HG03135 (cell line): ENCODE measurements around the gene MFSD12.
"Not testable (repeated sequence)": the region's sequence is repeated elsewhere in the genome, so short reads cannot be mapped to it uniquely, and the experiment has no call there.

ENCODE experiments used
- ATAC-seq: cut with Tn5 transposase; IDR thresholded peaks from one replicate; pipeline ENCODE4 v1.9.1; 2021; ENCODE audit warnings: mild to moderate bottlenecking, moderate library complexity; ENCODE audit not compliant: unreplicated experiment

The MFSD12 gene

GRCh38 chr19:3538965-3539755 is 18.2 kb downstream of the MFSD12 start, which contains the start of gene TEKTIP1:
TSS of gene TEKTIP1 (plus strand) at chr19:3539174. CDS start at chr19:3539178, 4 bp downstream.
- no peak for ATAC-seq

DNA sequence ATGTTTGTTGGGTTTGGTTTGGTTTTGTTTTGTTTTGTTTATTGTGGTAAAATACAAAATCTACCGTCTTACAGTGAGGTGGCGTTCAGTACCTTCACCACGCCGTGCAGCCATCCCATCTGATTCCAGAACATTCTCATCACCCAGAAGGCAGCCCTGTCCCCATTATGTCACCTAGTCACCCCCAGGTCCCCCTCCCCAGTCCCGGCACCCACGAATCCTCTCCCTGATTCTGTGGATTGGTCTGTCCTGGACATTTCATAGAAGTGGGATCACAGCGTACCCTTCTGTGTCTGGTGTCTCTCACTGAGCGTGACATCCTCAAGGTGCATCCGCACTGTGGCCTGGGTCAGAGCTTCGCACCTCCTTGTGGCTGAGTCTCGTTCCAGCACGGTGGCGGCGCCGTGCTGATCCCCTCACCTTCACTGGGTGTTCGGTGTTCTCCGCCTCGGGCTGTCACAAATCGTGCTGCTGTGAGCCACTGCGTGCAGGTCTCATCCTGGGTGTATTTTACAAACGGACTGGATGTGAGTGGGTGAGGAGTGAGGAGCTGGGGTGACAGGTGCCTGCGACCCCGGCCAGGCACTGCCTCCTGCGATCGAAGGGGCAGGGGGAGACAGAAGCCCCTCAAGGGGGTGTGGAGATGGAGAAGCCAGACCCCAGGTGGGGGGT is 19.0 kb downstream of the MFSD12 start:
- no peak for ATAC-seq

DNA sequence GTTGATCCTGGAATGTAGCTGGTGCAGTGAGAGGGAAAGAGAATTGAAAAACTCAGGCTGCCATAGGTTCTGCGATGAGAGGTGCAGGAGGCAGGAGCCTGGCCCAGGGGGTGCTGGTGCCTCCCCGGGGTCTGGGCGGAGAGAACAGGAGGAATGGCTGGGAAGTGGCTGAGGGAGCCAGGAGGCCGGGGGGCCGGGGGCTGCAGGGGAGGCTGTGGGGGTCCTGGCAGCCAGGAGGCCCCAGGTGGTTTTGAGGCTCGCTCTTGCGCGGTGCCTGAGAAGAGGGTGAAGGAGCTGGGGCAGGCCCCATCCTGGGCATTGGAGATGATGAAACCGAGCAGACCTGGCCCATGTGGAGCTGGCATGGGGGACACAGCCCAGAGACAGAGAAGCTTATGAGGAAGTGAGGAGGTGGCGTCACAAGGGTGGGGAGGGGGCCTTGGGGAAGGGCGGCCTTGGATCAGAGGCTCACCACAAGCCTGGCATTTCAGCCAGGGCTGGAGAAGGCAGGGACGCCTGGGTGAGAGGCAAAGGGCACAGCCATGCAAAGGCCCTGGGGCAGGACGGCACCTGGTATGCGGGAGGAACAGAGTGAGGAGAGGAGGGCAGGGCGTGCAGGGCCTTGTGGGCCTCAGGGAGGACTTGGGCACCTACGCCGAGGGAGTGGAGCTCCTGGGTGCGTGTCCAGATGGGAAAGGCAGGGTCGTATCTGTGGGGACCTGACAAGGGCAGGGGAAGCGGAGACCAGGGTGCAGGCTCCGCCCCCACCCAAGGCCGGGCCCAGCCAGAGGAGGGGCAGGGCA is 19.7 kb downstream of the MFSD12 start:
- no peak for ATAC-seq

- ATAC-seq: no peak
Observed at GRCh38 chr19:3537101-3537437, 20.3 kb downstream of the MFSD12 start.

DNA sequence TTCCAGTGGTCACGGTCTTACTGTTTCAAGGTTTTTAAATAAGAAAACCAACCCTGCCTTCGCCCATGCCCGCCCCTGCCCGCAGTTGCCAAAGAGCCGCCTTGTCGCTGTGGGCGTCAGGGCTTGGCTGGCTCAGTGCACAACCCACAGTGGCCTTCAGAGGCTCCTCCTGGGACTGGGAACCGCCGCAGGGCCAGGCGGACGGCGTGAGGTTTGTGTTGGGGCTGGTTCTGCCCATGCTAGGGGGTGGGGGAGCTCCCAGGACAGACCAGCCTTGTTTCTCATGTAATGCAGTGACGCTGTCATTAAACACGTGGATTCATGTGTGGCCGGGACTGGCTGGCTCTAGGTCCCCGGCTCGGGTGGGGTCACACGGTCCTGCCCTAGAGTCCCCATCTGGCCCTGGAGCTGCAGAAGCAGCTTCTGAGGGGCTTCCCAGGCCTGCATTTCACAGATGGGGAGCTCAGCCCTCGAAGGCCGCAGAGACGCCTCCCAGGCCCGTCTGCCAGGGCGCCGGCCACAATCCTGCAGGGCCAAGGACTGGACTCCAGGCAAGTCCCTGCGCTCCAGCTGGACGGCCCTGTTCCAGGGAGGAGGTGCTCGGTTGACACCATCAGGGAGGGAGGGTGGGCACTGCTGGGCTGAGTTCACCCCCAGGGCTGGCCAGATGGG is 20.8 kb downstream of the MFSD12 start:
- ATAC-seq: no peak

GRCh38 chr19:3535981-3536380 is 21.4 kb downstream of the MFSD12 start:
- ATAC-seq: no peak

- ATAC-seq: no peak
Observed at GRCh38 chr19:3535563-3535965, 21.8 kb downstream of the MFSD12 start.

- ATAC-seq: no peak
Observed at GRCh38 chr19:3535235-3535535, 22.2 kb downstream of the MFSD12 start.

DNA sequence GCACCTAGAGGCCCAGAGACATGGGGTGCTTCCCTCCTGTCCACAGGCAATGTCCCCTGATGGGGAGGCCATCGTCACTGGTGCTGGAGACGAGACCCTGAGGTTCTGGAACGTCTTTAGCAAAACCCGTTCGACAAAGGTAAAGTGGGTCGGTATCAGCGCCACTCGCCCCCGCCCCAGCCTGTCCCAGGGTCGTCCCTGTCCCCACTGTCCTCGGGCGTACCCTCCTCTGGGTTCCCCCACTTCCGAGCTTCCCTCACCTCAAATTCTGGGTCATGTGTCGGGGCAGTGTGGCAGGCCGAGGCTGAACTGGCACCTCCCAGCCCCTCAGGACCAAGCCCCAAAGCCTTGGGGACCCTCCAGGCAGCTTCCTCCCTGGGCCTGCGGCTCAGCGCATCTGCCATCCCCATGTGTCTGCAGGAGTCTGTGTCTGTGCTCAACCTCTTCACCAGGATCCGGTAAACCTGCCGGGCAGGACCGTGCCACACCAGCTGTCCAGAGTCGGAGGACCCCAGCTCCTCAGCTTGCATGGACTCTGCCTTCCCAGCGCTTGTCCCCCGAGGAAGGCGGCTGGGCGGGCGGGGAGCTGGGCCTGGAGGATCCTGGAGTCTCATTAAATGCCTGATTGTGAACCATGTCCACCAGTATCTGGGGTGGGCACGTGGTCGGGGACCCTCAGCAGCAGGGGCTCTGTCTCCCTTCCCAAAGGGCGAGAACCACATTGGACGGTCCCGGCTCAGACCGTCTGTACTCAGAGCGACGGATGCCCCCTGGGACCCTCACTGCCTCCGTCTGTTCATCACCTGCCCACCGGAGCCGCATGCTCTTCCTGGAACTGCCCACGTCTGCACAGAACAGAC is 22.8 kb downstream of the MFSD12 start:
- ATAC-seq: no peak

DNA sequence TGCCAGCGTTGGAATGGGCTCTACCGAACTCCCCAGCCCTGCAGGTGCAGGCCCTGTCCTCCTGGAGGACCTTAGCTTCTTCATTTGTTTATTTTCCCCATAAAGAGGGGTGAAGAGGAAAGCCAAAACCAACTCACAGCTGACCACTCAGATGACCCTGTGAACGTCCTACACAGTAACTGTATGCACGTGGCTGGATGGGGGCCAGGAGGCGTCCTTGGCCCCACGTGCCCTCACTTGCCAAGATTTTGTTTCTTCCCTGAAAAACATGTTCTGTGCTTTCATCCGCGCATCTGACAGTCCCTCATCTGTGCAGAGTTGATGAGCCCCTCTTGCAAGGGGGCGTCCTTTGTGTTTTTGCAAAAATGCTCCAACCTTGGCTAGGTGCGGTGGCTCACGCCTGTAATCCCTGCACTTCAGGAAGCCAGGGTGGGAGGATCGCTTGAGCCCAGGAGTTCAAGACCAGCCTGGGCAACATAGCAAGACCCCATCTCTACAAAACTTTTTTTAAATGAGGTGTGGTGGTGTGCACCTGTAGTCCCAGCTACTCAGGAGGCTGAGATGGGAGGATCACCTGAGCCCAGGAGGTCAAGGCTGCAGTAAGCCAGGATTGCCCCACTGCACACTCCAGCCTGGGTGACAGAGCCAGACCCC is 23.7 kb downstream of the MFSD12 start:
- ATAC-seq: no peak

DNA sequence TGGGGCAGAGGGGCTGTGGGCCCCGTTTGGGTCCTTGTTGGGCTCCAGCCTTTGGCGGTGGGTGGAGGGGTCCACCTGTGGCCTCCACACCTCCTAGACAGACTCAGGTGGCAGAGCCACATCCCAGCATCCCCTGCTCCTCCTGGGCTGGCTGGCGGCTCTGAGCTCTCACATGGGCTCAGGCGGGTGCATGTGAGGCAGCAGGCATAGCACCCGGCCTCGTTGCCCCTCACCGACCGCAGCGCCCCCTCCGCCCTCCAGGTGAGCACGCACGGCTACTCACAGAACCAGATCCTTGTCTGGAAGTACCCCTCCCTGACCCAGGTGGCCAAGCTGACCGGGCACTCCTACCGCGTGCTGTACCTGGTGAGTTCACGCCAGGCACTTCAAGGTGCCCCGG is 24.4 kb downstream of the MFSD12 start:
- ATAC-seq: no peak

DNA sequence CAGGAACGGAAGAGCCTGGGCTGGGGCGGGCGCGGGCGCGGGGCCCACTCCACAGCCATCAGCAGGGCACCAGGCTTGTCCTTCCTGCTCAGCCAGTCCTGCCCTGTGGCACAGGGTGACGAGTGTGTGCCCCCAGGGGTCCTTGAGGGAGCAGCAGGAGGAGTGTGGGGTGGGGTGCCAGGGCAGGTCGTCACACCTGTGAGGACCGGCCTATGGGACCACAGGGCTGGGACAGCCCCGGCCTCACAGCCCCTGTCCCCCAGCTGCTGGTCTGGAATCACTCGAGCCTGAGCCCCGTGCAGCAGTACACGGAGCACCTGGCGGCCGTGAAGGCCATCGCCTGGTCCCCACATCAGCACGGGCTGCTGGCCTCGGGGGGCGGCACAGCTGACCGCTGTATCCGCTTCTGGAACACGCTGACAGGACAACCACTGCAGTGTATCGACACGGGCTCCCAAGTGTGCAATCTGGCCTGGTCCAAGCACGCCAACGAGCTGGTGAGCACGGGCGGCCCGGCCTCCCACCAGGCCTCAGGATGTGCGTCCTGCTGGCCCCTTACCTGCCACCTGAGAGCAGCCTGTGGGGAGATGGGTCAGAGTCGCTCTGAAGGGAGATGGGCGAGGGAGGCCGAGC is 25.1 kb downstream of the MFSD12 start:
- no peak for ATAC-seq

GRCh38 chr19:3531716-3532115 is 25.7 kb downstream of the MFSD12 start:
- ATAC-seq: no peak

- ATAC-seq: no peak
Observed at GRCh38 chr19:3530389-3530788, 27.0 kb downstream of the MFSD12 start.

- not testable (repeated sequence) for ATAC-seq
Observed at GRCh38 chr19:3529299-3529698, 28.1 kb downstream of the MFSD12 start.

- ATAC-seq: no peak
Observed at GRCh38 chr19:3528539-3529211, 28.7 kb downstream of the MFSD12 start.

- ATAC-seq: no peak
Observed at GRCh38 chr19:3528080-3528479, 29.3 kb downstream of the MFSD12 start.

DNA sequence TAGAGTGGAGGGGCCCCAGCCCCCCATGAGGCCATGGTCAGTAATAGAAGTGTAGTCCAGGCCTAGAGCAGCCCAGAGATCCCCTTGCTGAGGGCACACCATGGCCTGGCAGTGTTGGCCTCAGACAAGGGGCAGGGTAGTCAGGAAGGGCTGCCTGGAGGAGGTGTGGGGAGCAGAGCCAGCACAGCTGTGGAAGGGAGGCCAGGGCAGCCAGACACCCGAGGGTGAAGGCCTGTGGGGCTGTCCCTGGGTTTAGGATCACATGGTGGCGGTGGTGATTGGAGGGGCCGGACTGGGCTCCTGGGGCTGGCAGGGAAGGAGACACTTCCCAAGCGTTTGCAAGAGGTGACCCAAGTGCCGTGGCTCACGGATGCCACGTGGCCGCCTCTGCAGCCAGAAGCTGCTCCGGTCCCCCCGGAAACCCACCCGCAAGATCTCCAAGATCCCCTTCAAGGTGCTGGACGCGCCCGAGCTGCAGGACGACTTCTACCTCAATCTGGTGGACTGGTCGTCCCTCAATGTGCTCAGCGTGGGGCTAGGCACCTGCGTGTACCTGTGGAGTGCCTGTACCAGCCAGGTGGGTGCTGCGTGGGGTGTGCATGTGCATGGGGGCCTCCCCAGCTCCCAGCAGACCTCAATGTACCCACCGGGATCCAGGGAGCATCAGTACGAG is 30.0 kb downstream of the MFSD12 start:
- no peak for ATAC-seq
